Naive thymus-derived CD8-positive, alpha-beta T cell (primary cell): Measurements from ENCODE around the gene VWA5A. TPM values are rescaled to one million over a fixed set of nuclear protein-coding genes. Genes with fewer than 3 reads are reported as not detected.
"Not testable (repeated sequence)": the region's sequence is repeated elsewhere in the genome, so short reads cannot be mapped to it uniquely, and the experiment has no call there.

ENCODE experiments used
- ATAC-seq, 2 donors: fragments of 150-1000 bp; cut with Tn5 transposase in 1 of 2; sonication (Bioruptor Pico), chemical (Tn5 transposase) in 1 of 2; 1 replicate in 1 of 2; 2 replicates in 1 of 2; pipeline ENCODE4 v1.10.0; 2021; ENCODE audit warnings: mild to moderate bottlenecking in 2 of 2, moderate library complexity in 2 of 2
- POLR2A ChIA-PET: fragments of 350-600 bp; sonication (Branson Sonifier 250); formaldehyde crosslinking; loops from one replicate; lab custom pipeline; 2021; ENCODE audit warnings: antibody characterized with exemption; lab: Charles Lee
- DNase-seq, 10 donors: peaks; one replicate each; pipeline versions ENCODE4 v3.0.0 to v3.0.0-alpha.2; 2020 to 2022
- H3K27ac Mint-ChIP-seq, 10 donors: one replicate each; pipeline ENCODE4 v1.8.0; 2020 to 2022; ENCODE audit warnings: mild to moderate bottlenecking in 10 of 10, mixed read lengths in 10 of 10, moderate library complexity in 4 of 10, inconsistent platforms in 1 of 10
- H3K27me3 Mint-ChIP-seq, 5 donors: one replicate each; pipeline ENCODE4 v1.8.0; 2021 to 2022; ENCODE audit warnings: mixed read lengths in 5 of 5
- H3K36me3 Mint-ChIP-seq, 3 donors: one replicate each; pipeline ENCODE4 v1.8.0; 2020 to 2022; ENCODE audit warnings: mixed read lengths in 3 of 3, mild to moderate bottlenecking in 2 of 3, inconsistent platforms in 1 of 3
- H3K4me1 Mint-ChIP-seq, 4 donors: one replicate each; pipeline ENCODE4 v1.8.0; 2021 to 2022; ENCODE audit warnings: mixed read lengths in 4 of 4
- H3K4me3 Mint-ChIP-seq, 10 donors: one replicate each; pipeline ENCODE4 v1.8.0; 2020 to 2022; ENCODE audit warnings: mild to moderate bottlenecking in 10 of 10, mixed read lengths in 10 of 10, moderate library complexity in 6 of 10, inconsistent platforms in 1 of 10
- H3K9me3 Mint-ChIP-seq, 9 donors: one replicate each; pipeline ENCODE4 v1.8.0; 2020 to 2022; ENCODE audit warnings: mixed read lengths in 9 of 9, mild to moderate bottlenecking in 3 of 9, inconsistent platforms in 1 of 9, moderate library complexity in 1 of 9
- polyA plus RNA-seq, 3 donors: library from polyadenylated mRNA; unstranded; fragments of 300-500 nt; fragmentation: Illumina TruSeq; gene quantifications; one replicate each; pipeline ENCODE4 v1.2.3, GENCODE V29; 2021
- total RNA-seq, 8 experiments: library from RNA in 2 of 8; stranded (reverse) in 2 of 8; gene quantifications; one replicate each; pipeline ENCODE4 v1.2.3 and lab custom pipeline; 2021 to 2026

The VWA5A gene
- total and polyA plus RNA-seq, 5 experiments from 2014 or later = 5.8 to 10.8 (median 8.9) TPM

DNA sequence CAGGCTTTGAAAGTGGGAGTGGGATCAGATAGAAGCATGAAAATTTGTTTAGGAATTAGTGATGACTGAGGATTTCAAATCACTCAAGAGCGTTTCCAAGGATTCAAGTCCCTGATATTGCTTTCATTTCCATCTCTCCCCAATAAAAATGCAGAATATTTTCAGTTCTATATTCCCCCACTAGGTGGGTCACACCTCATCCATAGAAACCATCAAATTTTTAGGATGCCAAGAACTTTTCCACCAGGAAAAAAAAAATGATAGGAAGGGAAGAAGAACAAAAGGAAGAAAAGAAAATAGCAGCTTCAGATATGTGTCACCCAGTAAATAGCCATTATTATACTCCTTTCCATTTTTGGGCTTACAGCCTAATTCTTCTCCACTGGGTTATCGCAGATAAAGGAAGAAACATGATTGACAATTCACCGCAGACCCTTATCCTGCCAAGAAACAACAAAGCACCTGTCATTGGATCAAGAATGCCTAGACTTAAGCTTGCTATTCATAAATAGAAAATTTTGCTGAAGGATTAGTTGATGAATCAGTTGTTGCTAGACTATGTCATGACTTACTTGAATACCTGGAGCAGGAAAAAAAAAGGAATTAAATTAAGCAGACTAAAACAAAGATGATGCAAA is 37.6 kb downstream of the VWA5A start:
- Mint-ChIP-seq H3K4me3 (no peak overlapping the region), H3K9me3 (no peaks in the 10 kb centered on the region), H3K4me1 (no peaks in the 10 kb centered on the region), H3K27me3 (peaks cover 0 to 14% (median 2%) of the 10 kb centered on the region in 5 donors), H3K36me3 (no peaks in the 10 kb centered on the region), H3K27ac (no peak overlapping the region)
- POLR2A ChIA-PET = no interaction called here
- ATAC-seq = no peak
- no peak for DNase-seq

DNA sequence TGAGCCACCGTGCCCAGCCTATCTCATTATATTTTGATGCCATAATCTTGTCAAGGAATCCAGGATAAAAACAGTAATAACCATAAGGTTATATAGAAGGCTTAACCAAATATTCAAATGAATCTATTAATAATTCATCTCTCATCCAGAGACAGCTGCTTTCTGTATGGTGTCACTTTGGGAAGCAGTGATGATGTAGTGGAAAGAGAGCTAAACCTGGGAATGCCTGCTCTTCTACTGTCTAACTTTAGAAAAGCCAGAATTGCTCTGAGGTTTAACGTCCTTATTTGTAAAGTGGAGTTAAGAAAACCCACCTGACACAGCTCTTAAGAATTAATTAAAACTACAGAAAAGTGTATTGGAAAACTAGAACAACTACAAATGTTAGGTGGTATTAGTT is 38.6 kb downstream of the VWA5A start:
- H3K4me3 Mint-ChIP-seq = no peak overlapping the region
- POLR2A ChIA-PET = no interaction called here
- peaks cover 2 to 19% (median 6%) of the 10 kb centered on the region in 5 donors for H3K27me3 Mint-ChIP-seq
- H3K4me1 Mint-ChIP-seq = peaks cover 0 to 2% (median 0%) of the 10 kb centered on the region in 4 donors
- H3K27ac Mint-ChIP-seq = no peak overlapping the region
- ATAC-seq = no peak
- DNase-seq = no peak
- H3K9me3 Mint-ChIP-seq = no peaks in the 10 kb centered on the region
- H3K36me3 Mint-ChIP-seq = no peaks in the 10 kb centered on the region

DNA sequence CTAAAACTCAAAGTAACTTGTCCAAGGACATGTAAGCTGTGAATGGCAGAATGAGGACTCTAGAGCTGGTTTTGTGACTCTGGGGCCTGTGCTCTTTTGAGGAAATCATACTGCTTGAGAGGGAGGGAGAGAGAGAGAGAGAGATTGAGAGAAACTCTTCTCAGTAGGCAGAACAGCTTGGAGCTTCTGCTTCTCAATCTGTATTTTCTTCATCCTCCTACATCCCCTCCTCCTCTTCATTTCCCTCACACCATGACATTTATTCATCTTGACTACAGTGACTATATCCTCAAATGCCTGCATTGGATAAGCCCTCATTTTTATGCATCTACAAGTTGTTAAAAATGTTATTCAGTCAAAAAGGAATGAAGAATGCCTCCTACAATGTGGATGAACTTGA is 44.2 kb downstream of the VWA5A start:
- Mint-ChIP-seq H3K36me3 (no peaks in the 10 kb centered on the region), H3K4me1 (peaks cover 0 to 2% (median 0%) of the 10 kb centered on the region in 4 donors), H3K9me3 (peaks cover 0 to 10% (median 0%) of the 10 kb centered on the region in 9 donors), H3K4me3 (no peak overlapping the region), H3K27me3 (peaks cover 6 to 42% (median 11%) of the 10 kb centered on the region in 5 donors), H3K27ac (no peak overlapping the region)
- POLR2A ChIA-PET = no interaction called here
- DNase-seq = no peak
- ATAC-seq = no peak

DNA sequence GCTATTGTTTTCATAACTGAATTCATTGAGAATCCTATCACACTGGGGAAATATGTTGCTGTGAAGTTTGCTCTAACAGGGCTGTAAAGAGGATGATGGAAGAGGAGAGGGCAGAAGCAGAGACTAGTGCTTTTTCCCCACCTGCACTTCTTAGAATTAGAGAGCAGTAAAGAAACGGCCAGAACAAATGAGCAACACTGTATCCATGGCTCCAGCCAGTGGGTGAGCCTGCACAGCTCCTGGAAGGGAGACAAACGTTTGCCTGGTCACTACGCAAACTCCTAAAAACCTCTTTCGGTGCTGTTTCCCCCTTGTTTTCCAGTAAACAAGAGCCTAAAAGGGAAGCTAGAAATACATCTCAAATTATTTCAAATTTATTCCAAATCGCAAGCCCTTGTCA is 45.7 kb downstream of the VWA5A start:
- H3K27ac Mint-ChIP-seq = no peak overlapping the region
- H3K27me3 Mint-ChIP-seq = peaks cover 6 to 34% (median 11%) of the 10 kb centered on the region in 5 donors
- H3K4me1 Mint-ChIP-seq = peaks cover 0 to 2% (median 0%) of the 10 kb centered on the region in 4 donors
- DNase-seq (no peak), ATAC-seq (no peak)
- H3K36me3 Mint-ChIP-seq = no peaks in the 10 kb centered on the region
- no peak overlapping the region for H3K4me3 Mint-ChIP-seq
- POLR2A ChIA-PET = no interaction called here
- H3K9me3 Mint-ChIP-seq = peaks cover 0 to 10% (median 3%) of the 10 kb centered on the region in 9 donors

DNA sequence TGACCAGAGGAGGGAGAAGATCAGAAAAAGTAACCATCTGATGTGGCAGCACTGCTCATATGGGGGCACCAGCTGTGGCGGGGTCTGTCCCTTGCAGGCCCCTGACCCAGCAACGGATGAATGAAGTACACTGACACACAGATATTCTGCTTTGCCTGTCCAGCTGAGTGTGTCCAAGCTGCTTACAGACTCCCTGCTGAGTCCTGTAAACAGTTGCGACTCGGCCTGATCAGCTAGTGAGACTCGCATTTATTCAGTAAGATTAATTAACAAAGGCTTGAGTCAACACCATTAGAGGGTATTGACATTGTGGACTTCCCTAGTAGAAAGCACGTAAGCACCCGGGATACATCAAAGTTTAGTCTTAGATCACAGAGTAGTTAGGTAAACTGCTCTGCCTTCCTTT is 52.6 kb downstream of the VWA5A start:
- H3K4me3 Mint-ChIP-seq = no peak overlapping the region
- ATAC-seq (no peak), DNase-seq (no peak)
- H3K4me1 Mint-ChIP-seq = no peaks in the 10 kb centered on the region
- H3K27ac Mint-ChIP-seq = no peak overlapping the region
- POLR2A ChIA-PET = no interaction called here
- peaks cover 8 to 28% (median 16%) of the 10 kb centered on the region in 5 donors for H3K27me3 Mint-ChIP-seq
- H3K9me3 Mint-ChIP-seq = peaks cover 0 to 10% (median 3%) of the 10 kb centered on the region in 9 donors
- H3K36me3 Mint-ChIP-seq = no peaks in the 10 kb centered on the region

DNA sequence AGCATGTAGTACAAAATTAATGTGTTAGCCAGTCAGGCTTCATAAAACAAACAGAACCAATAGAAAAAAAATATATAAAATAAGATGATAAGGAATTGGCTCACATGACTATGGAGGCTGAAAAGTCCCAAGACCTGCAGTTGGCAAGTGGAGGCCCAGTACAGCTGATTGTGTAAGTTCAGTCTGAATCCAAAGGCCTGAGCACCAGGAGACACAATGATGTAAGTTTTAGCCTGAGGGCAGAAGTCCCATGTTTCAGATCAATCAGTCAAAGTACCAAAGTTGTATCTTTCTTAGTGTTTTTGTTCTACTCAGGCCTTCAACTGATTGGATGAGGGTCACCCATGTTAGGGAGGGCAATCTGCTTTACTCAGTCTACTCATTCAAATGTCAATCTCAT is 53.5 kb downstream of the VWA5A start:
- no peak overlapping the region for H3K4me3 Mint-ChIP-seq
- no peaks in the 10 kb centered on the region for H3K36me3 Mint-ChIP-seq
- peaks cover 8 to 22% (median 12%) of the 10 kb centered on the region in 5 donors for H3K27me3 Mint-ChIP-seq
- H3K4me1 Mint-ChIP-seq = no peaks in the 10 kb centered on the region
- POLR2A ChIA-PET = no interaction called here
- ATAC-seq (no peak), DNase-seq (no peak)
- H3K9me3 Mint-ChIP-seq = peaks cover 0 to 5% (median 3%) of the 10 kb centered on the region in 9 donors
- no peak overlapping the region for H3K27ac Mint-ChIP-seq

DNA sequence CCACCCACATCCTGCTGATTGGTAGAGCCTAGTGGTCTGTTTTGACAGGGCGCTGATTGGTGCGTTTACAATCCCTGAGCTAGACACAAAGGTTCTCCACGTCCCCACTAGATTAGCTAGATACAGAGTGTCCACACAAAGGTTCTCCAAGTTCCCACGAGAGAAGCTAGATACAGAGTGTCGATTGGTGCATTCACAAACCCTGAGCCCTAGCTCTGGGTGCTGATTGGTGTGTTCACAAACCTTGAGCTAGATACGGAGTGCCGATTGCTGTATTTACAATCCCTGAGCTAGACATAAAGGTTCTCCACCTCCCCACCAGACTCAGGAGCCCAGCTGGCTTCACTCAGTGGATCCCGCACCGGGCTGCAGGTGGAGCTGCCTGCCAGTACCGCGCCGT is 55.1 kb downstream of the VWA5A start:
- H3K27me3 Mint-ChIP-seq = peaks cover 7 to 19% (median 12%) of the 10 kb centered on the region in 5 donors

DNA sequence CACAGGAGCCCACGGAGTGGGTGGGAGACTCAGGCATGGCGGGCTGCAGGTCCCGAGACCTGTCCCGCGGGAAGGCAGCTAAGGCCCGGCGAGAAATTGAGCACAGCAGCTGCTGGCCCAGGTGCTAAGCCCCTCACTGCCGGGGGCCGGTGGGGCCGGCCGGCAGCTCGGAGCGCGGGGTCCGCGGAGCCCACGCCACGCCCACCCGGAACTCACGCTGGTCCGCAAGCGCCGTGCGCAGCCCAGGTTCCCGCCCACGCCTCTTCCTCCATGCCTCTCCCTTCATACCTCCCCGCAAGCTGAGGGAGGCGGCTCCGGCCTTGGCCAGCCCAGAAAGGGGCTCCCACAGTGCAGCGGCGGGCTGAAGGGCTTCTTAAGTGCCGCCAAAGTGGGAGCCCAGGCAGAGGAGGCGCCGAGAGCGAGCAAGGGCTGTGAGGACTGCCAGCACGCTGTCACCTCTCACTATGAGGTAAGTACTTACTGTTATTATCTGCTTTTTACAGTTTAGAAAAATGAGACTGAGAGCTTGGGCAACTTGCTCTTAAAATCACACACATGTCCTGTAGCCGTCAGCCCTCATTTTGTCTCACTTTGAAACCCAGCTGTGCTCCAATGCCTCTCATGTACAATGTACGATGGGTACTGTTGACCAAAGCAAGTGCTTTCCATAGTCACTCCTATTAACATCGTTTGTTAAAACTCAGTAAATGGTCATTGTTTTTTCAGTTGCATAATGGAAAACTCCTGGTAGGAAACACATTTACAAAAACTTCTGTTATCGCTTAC is 55.7 kb downstream of the VWA5A start:
- ATAC-seq = no peak
- peaks cover 7 to 19% (median 12%) of the 10 kb centered on the region in 5 donors for H3K27me3 Mint-ChIP-seq
- H3K4me3 Mint-ChIP-seq = no peak overlapping the region
- DNase-seq = no peak
- POLR2A ChIA-PET = no interaction called here
- H3K36me3 Mint-ChIP-seq = no peaks in the 10 kb centered on the region
- no peak overlapping the region for H3K27ac Mint-ChIP-seq
- no peaks in the 10 kb centered on the region for H3K9me3 Mint-ChIP-seq
- no peaks in the 10 kb centered on the region for H3K4me1 Mint-ChIP-seq

More for the DNA sequence above, 55.1 kb downstream of the VWA5A start:
- DNase-seq, H3K4me1 Mint-ChIP-seq, H3K9me3 Mint-ChIP-seq, ATAC-seq, H3K4me3 Mint-ChIP-seq, POLR2A ChIA-PET, H3K27ac Mint-ChIP-seq, H3K36me3 Mint-ChIP-seq: not testable (repeated sequence)

DNA sequence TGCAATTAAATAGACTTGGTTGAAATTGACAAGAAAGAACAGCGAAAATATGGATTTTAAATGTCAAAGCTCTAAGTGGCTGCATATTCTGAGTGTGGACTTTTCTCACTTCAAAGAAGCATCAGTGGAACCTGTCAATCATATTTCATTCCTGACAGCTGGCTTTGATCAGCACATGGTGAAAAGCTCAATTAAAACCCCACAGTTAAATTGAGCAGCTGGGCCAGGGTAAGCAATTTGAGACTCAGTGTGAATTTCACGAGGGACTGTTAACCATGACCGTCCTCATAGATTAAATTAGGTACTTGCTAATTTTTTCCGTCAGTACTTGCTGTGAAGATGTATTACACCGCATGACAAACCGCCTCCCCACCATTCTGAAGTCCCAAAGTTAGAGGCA is 56.9 kb downstream of the VWA5A start:
- Mint-ChIP-seq H3K27ac (no peak overlapping the region), H3K36me3 (no peaks in the 10 kb centered on the region), H3K4me1 (no peaks in the 10 kb centered on the region), H3K27me3 (peaks cover 7 to 10% (median 8%) of the 10 kb centered on the region in 5 donors), H3K4me3 (no peak overlapping the region), H3K9me3 (no peaks in the 10 kb centered on the region)
- ATAC-seq = no peak
- POLR2A ChIA-PET = no interaction called here
- DNase-seq = no peak

DNA sequence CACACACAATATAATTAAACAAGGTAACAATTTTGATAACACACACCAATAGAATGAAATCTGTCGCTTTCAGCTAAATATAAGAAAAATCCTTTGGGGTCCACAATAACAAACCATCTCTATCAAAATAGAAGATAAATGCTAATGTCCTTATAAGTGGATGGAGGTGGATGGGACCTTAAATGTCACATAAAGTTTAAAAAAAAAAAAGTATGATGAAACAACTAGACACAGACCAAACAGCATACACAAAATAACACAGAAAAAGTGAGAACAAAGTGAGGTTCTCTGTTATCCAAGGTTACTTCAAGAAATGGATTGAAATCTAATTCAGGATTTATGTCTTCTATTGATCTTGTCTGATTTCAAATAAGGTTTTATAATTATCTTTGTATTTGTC is 57.3 kb downstream of the VWA5A start:
- peaks cover 2 to 5% (median 4%) of the 10 kb centered on the region in 5 donors for H3K27me3 Mint-ChIP-seq
- no peak overlapping the region for H3K4me3 Mint-ChIP-seq
- H3K9me3 Mint-ChIP-seq = no peaks in the 10 kb centered on the region
- H3K27ac Mint-ChIP-seq = no peak overlapping the region
- no peaks in the 10 kb centered on the region for H3K36me3 Mint-ChIP-seq
- ATAC-seq = no peak
- DNase-seq = no peak
- H3K4me1 Mint-ChIP-seq = no peaks in the 10 kb centered on the region
- POLR2A ChIA-PET = no interaction called here

DNA sequence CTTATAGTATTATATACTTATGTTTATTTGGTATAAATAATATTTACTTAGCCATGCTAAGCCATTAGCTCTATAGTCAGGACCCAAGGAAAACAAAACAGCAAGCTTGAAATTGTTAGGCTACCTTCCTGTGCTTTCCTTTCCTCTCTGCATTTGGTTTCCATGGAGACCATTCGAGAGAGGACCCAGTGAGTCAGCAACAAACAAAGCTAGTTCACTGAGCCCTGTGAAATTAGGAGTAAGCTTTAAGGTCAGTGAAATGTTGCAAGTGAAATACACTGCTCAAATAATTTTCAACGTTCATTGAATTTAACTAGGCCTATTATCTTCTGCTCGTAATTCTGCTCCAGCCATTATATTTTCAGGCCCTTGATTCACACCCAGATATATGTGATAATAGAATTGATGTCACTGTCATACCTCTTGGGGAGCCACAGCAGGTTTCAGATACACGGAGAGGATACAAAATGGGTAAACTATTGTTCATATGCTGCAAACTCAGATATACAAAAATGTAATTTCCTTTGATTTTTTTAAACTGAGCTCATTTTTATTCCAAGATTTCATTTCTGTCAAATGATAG is 58.8 kb downstream of the VWA5A start:
- H3K27me3 Mint-ChIP-seq = peaks cover 0 to 4% (median 2%) of the 10 kb centered on the region in 5 donors
- POLR2A ChIA-PET = no interaction called here
- no peak overlapping the region for H3K4me3 Mint-ChIP-seq
- no peak overlapping the region for H3K27ac Mint-ChIP-seq
- no peak for ATAC-seq
- no peaks in the 10 kb centered on the region for H3K9me3 Mint-ChIP-seq
- H3K36me3 Mint-ChIP-seq = no peaks in the 10 kb centered on the region
- DNase-seq = no peak
- no peaks in the 10 kb centered on the region for H3K4me1 Mint-ChIP-seq

DNA sequence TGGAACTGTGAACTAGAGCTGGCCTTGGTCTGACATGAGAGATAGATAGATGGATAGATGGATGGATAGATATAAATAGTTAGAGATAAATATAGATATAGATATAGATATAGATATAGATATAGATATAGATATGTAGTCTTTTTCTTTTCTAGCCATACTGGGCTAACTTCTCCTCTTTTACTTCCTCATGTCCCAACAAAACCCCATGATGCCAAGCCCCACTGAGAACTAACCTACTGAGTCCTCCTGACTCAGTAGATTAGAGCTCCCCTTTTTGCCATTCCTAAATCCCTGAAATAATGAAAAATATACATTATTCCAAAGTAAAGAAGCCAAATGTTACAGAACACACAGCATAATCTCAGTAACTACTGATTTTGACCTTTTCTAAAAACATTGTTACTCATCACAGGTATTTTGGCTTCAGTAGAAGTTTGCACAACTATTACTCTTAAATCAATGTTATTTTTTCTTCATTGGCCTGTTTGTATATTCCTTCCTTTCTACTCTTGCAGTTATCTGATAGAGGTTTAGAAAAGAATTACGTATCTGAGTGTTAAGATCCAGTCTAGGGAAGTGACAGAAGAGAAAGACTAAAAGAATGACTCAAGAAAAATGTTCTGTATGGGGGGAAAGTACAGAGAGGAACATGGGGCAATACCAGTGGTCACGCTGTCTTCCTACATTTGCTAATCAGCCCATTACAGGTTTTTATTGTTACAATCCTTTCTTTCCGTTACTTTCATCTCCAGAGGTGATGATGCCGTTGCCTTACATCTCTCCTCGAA is 61.9 kb downstream of the VWA5A start:
- no peaks in the 10 kb centered on the region for H3K36me3 Mint-ChIP-seq
- no peaks in the 10 kb centered on the region for H3K4me1 Mint-ChIP-seq
- no peaks in the 10 kb centered on the region for H3K9me3 Mint-ChIP-seq
- H3K27ac Mint-ChIP-seq = no peak overlapping the region
- ATAC-seq (no peak), DNase-seq (no peak)
- POLR2A ChIA-PET = no interaction called here
- H3K27me3 Mint-ChIP-seq = peaks cover 0 to 14% (median 0%) of the 10 kb centered on the region in 5 donors
- no peak overlapping the region for H3K4me3 Mint-ChIP-seq
